GM12801 (cell line): Measurements from ENCODE around the gene PCDHB3.

Source experiments
- CTCF ChIP-seq: IDR thresholded peaks from one replicate; pipeline ENCODE4 v1.5.1; 2011; ENCODE audit warnings: control low read depth; ENCODE audit not compliant: insufficient read length; ENCODE audit errors: extremely low read depth

Gene PCDHB3

DNA sequence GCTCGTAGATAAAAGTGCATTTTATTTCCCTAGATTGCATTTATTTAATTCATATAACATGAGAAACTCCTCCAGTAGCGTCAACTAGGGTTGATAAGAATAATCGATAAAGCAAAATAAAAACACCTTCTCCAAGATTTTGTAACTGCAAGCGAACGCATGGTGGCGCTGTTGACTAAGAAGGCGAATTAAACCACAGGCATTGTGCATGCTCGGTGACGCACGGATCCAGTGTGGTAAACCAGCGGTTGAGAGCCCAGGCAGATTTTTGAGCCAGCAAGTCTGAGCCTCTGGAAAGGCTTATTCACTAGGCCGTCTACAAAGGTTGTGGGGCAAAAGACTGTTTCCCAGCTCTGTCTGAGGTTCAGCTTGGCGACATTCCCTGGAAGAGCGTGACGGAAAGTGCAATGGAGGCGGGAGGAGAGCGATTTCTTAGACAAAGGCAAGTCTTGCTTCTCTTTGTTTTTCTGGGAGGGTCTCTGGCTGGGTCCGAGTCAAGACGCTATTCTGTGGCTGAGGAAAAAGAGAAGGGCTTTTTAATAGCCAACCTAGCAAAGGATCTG is at the start of gene PCDHB3:
Gene PCDHB3 (plus strand): TSS at position 231 of the 563 bp plus-strand sequence. CDS start 177 bp downstream, at position 408.
- no peak for TF ChIP-seq CTCF

DNA sequence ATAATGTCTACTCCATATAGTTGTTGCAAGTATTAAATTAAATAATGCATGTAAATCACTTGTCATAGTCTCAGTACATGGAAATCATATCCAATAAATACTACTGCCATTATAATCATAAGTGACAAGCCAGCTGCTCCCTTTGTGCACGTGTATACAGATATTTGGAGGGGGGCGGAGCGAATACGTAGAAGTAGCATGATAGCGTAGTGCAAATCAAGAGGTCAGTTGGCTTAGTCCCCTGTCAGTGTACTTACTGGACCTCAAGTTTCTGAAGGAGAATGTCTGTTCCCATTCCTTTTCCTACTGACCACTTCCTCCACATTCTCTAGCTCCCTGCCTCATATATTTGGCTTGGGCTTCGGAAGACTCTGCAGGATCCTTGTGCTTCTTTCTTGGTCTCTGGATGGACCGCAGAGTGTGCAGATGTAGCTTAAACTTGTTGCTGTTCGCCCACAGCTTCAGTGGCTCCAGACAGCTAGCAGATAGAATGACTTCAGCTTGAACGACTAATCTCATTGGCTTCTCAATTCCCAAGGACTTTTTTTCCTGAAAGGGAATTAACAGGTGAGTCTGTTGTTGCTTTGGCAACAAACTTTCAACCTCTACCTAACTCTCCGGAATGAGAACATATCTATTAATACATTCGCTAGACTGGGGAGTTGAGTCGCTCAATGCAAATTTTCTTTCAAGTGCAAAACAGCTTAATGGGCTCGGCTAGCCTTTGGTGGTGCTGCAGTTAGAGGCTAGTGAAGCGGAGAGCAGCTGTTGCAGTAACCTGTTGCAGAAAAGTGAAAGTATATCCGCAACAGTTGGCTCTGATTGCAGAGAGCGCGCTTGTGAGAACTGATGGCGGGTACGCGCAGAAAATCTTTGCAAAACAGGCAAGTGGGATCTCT is 49.4 kb upstream of the PCDHB3 start, which contains the start of gene PCDHB1:
Gene PCDHB1 (plus strand): TSS at position 753 of the 899 bp plus-strand sequence. CDS start 97 bp downstream, at position 850.
- TF ChIP-seq CTCF, result no peak

DNA sequence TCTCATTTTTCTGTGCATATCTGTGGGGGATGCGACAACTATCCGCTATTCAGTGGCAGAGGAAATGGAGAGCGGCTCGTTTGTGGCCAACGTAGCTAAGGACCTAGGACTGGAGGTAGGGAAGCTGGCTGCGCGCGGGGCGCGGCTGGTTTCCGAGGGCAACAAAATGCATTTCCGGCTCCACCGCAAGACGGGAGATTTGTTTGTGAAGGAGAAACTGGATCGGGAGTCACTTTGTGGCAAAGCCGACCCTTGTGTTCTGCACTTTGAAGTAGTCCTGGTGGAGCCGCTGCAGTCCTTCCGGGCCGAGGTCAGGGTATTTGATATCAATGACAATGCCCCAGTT is 48.8 kb upstream of the PCDHB3 start:
- TF ChIP-seq CTCF, result no peak

GRCh38 chr5:141077826-141078225 is 22.4 kb upstream of the PCDHB3 start:
- no peak for TF ChIP-seq CTCF

DNA sequence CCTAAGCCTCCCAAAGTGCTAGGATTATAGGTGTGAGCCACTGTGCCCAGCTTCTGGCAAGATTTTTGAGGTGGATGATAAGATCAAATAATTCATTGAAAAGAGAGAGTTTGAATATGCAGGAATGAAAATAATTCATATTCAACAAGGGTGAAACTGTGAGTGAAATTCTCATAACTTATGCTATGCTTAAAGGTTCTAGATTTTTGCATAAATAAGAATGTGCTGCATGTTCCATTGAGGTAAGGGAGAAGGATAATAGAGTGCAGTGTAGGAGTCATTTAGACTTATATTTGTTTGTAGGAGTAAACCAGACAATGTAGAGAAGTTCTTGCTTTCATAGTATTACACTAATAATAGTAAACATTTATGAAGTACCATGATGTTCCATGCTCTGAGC is 18.0 kb upstream of the PCDHB3 start:
- TF ChIP-seq CTCF, result no peak

DNA sequence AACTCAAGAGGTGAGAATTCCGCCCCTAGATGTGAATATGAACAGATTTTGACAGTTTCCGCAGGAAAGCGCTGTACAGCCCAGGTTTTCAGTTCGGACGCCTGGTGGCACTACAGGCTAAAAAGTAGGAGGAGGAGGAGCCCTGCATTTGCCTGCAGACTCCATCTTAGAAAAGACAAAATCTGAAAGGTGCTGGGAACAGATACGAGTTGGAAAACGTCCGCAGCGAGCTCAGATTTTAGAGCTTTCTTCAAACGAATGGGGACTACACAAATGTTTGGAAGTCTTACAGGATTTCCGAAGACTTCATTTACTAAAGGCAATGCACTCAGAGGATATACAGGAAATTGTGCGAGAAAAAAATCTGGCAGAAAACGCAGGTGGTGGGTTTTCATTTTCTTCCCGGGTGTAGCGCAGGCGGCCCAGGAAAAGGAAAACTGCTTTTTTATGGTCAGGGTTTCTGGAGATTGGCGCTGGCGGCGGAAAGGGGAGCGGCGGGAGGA is 15.7 kb upstream of the PCDHB3 start:
- no peak for TF ChIP-seq CTCF

GRCh38 chr5:141094481-141095262 is 5.6 kb upstream of the PCDHB3 start, which contains the start of gene PCDHB2:
Gene PCDHB2, plus strand, starts transcription at chr5:141094615. Its CDS starts 176 bp downstream, at chr5:141094791.
- no peak for TF ChIP-seq CTCF
